NB4 (cell line): ENCODE measurements around the gene CABP2.
"Not testable (repeated sequence)": the region's sequence is repeated elsewhere in the genome, so short reads cannot be mapped to it uniquely, and the experiment has no call there.

Source experiments
- DNase-seq: peaks from one replicate; pipeline ENCODE4 v3.0.0; 2010; ENCODE audit warnings: low read depth
- H3K4me3 ChIP-seq: one replicate; pipeline ENCODE4 v1.5.1; 2011; ENCODE audit warnings: mild to moderate bottlenecking, low read depth, low read length, moderate library complexity
- CTCF ChIP-seq: IDR thresholded peaks from one replicate; pipeline ENCODE4 v1.5.1; 2012; ENCODE audit warnings: low read depth, low read length
- MYC ChIP-seq: IDR thresholded peaks from 2 replicates; pipeline ENCODE4 v1.6.1; 2011; ENCODE audit warnings: low read depth, low read length
- POLR2A ChIP-seq: IDR thresholded peaks from 2 replicates; pipeline ENCODE4 v1.6.1; 2011; ENCODE audit warnings: mild to moderate bottlenecking; ENCODE audit not compliant: insufficient read length; ENCODE audit errors: extremely low read depth
- TF ChIP-seq, protein P1 (sequence below): IDR thresholded peaks from 2 replicates; pipeline ENCODE4 v1.6.1; 2011; ENCODE audit warnings: low read depth, low read length

CABP2 gene

DNA sequence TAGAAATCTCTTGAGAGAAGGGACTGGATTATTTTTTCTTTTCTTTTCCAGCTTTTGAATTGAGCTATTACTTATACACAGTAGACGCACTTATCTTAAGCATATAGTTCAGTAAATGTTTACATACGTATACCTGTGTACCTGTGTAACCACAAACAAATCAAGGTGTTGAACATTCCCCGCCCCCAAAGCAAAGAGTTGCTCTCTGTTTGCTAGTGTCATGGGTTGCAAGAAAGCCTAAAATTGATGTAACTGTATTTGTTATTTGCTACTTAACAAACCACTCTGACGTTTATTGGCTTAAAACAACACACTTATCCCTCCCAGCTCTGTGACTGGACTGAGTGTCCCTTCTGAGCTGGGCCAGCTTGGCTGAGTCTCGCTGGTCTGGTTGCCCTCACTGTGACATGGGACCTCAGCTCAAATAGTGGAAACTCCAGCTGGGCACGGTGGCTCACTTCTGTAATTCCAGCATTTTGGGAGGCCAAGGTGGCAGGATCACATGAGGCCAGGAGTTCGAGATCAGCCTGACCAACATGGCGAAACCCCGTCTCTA lies 25.4 kb upstream of the CABP2 start:
- no peak overlapping the region for H3K4me3 ChIP-seq

GRCh38 chr11:67548112-67548511 lies 24.9 kb upstream of the CABP2 start:
- not testable (repeated sequence) for H3K4me3 ChIP-seq, DNase-seq

More for the DNA sequence above, 25.4 kb upstream of the CABP2 start:
- TF ChIP-seq MYC = no peak
- no peak for TF ChIP-seq POLR2A
- TF ChIP-seq, protein P1, sequence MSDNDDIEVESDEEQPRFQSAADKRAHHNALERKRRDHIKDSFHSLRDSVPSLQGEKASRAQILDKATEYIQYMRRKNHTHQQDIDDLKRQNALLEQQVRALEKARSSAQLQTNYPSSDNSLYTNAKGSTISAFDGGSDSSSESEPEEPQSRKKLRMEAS = no peak
- TF ChIP-seq CTCF = no peak
- no peak for DNase-seq

DNA sequence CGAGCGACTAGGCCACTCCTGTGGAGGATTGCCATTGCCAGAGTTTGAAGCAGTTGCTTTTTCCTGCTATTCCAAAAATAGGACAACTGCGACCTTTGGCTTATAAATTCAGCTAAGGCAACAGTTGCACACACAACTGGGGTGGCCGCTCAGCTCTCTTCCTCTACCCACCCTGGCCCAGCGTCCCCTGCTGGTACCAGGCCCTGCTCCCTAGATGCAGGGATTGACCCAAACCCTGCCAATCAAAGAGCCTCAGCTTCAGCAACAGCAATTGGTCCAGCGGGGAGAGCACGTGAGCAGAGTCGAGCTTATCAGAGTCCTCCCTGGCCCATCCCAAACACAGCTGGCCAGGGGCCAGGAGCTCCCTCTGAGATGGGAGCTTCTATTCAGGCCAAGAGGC lies 22.0 kb upstream of the CABP2 start:
- no peak overlapping the region for H3K4me3 ChIP-seq
- no peak for DNase-seq
- TF ChIP-seq, protein P1 = no peak
- TF ChIP-seq POLR2A (no peak), MYC (no peak), CTCF (no peak)

GRCh38 chr11:67544616-67545242 lies 21.5 kb upstream of the CABP2 start:
- TF ChIP-seq, protein P1 = no peak
- TF ChIP-seq POLR2A (no peak), CTCF (no peak), MYC (no peak)
- H3K4me3 ChIP-seq = no peak overlapping the region
- no peak for DNase-seq

DNA sequence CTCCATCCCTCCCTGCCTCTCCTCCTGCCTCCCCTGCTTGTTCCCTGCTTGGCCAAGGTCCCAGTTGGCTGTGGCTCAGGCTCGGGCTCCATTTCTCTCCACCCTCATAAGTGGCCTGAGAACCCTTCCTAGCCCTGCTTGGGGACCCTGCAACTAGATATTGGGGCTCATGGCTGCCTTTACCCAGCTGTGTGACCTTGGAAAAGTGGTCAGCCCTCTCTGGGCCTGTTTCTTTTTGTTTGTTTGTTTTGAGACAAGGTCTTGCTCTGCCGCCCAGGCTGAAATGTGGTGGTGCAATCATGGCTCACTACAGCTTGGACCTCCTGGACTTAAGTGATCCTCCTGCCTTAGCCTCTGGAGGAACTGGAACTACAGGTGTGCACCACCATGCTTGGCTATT lies 20.3 kb upstream of the CABP2 start:
- no peak overlapping the region for H3K4me3 ChIP-seq
- TF ChIP-seq MYC = no peak
- TF ChIP-seq, protein P1 = no peak
- TF ChIP-seq CTCF = no peak
- no peak for TF ChIP-seq POLR2A
- DNase-seq = no peak

DNA sequence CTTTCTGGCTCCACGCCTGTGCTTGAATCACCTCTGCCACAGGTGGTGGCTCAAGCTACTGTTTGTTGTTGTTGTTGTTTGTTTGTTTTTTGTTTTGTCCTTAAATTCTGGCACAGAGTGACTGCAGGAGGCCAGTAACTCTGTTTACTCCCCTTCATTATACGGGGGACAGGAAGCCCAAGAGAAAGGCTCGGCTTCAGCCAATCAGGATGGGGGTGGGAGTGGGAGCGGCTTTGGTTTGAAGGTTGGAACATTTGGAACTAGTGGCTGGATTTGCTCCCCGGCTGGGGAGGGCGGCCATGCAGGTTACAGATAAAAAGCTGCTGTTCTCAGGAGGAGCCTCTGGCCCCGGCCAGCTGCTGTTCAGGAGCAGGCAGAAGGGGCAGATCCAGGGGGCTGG lies 19.7 kb upstream of the CABP2 start:
- no peak for DNase-seq
- H3K4me3 ChIP-seq = no peak overlapping the region
- no peak for TF ChIP-seq MYC
- no peak for TF ChIP-seq CTCF
- TF ChIP-seq, protein P1 = no peak
- no peak for TF ChIP-seq POLR2A
